Activated CD4-positive, alpha-beta T cell treated with anti-CD3 and anti-CD28 coated beads for 1 hour (primary cell): ENCODE results near the gene HDDC3.

Source experiments
- DNase-seq: peaks from one replicate; pipeline ENCODE4 v3.0.0-alpha.2; 2020

HDDC3 gene

DNA sequence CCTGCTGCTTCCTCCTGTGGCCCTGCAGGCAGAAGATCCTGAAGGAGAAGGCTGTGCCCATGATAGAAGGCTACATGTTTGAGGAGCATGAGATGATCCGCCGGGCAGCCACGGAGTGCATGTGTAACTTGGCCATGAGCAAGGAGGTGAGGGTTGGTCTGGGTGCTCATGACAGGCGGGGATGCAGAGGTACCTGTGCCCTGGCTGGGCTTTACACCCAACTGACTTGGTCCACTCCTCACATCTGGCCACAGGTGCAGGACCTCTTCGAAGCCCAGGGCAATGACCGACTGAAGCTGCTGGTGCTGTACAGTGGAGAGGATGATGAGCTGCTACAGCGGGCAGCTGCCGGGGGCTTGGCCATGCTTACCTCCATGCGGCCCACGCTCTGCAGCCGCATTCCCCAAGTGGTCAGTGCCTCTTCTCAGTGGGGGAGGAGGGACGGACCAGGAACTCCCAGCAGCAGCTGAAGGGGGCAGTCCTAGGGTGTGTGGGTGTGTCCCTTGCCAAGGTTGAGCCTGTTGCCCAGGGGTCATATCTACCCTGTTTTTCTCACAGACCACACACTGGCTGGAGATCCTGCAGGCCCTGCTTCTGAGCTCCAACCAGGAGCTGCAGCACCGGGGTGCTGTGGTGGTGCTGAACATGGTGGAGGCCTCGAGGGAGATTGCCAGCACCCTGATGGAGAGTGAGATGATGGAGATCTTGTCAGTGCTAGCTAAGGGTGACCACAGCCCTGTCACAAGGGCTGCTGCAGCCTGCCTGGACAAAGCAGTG, 20.7 kb upstream of the HDDC3 start:
- DNase-seq: no peak

- no peak for DNase-seq
Measured at GRCh38 chr15:90950676-90951075, 18.3 kb upstream of the HDDC3 start.

GRCh38 chr15:90949979-90950675, 17.8 kb upstream of the HDDC3 start:
- DNase-seq: no peak

DNA sequence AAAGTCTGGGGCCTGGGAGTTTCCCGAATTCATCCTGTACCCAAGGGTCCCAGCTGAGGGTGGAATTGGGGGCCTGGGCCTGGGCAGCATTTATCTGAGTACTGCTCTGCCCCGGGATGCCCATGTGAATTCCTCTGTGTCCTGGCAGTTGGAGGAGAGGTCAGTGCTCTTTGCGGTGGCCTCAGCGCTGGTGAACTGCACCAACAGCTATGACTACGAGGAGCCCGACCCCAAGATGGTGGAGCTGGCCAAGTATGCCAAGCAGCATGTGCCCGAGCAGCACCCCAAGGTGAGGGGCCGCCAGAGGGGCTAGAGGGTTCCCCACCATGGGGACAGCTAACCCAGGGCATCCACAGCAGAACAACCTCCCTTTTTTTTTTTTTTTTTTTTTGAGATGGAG, 16.2 kb upstream of the HDDC3 start:
- DNase-seq: no peak

GRCh38 chr15:90947577-90948357, 15.4 kb upstream of the HDDC3 start:
- no peak for DNase-seq

DNA sequence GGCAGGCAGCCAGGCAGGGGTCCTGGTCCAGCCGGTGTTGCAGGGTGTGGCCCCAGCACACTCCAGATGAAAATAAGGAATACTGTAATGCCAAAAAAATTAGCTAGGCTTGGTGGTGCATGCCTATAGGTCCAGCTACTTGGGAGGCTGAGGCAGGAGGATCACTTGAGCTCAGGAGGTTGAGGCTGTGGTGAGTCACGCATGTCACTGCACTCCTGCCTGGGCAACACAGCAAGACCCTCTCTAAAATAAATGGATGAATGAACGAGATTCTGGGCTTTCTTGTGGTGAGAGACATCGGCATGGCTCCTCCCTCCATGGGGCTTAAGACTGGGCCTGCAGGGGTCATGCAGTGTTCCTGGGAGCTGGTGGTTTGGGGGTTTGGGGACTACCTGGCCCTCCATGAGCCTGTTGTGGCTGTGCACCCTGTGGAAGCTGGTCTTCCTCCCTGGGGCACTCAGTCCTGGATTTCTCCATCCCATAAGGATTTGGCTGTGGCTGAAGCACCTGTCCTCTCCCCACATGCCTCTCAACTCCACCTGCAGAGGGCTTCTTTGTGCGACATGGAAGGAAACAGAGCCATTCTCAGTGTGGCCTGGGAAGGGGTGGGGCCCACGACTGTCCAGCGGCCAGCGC, 14.7 kb upstream of the HDDC3 start:
- no peak for DNase-seq

GRCh38 chr15:90946538-90946937, 14.2 kb upstream of the HDDC3 start:
- no peak for DNase-seq

GRCh38 chr15:90945091-90945490, 12.7 kb upstream of the HDDC3 start:
- DNase-seq: no peak

DNA sequence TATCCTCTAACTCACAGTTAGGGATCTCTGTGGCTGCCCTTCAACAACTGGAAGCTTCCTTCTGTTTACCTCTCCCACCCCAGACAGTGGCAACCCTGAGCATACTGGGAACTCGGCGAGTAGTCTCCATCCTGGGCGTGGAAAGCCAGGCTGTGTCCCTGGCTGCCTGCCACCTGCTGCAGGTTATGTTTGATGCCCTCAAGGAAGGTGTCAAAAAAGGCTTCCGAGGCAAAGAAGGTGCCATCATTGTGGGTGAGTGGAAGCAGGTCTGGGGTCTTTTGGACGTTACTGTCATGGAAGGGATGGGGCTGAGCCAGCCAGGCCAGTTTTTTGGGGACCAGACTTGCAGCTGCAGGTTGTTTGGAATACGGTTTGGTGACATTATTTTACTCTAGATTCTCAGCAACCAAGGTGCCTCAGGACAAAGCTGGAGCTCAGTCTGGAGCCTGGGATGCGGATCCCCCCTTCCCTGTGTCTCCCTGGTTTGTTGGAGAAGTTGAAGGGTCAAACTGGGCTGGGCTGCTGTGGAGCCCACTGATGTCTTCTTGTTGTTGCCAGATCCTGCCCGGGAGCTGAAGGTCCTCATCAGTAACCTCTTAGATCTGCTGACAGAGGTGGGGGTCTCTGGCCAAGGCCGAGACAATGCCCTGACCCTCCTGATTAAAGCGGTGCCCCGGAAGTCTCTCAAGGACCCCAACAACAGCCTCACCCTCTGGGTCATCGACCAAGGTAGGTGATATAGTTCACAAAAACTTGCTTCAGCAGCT, 10.2 kb upstream of the HDDC3 start:
- DNase-seq: no peak

DNA sequence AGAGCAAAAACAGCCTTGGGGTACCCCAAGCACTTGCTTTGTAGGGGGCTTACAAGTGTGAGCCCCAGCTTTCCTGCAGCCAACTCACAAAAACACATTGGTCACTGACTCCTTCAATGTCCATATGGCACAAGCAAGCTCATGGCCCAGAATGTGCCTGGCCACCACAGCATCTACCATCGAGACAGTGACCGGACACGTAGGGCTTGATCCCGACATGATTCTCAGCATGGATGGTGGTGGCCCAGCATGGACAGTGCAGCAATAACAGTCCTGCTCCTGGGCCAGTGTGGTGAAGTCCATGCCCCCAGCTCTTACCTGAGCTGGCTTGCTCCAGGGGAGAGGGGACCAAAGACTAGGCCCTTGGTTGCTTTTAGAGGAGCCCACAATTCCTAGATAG, 8.7 kb upstream of the HDDC3 start:
- DNase-seq: no peak

GRCh38 chr15:90939756-90940155, 7.4 kb upstream of the HDDC3 start:
- no peak for DNase-seq

DNA sequence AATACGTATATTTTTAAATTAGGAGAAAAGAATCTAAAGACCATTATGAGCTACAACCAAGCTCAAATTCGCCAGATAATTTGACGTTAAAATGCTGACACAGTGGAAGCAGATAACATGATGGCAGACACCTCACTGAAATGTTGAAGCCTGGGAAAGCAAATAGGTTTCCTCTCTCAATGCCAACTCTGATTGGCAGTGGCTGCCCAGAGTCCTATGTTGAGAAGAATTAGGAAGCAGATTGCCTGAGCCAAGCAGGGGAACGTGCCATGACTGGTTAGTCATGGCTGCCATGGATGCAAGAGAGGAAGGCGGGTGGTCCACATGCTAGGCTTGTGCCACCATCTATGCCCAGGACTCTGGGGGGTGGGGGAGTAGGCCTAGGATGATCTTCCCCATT, 5.9 kb upstream of the HDDC3 start:
- DNase-seq: no peak

- DNase-seq: no peak
Measured at GRCh38 chr15:90936823-90937222, 4.5 kb upstream of the HDDC3 start.

- peak; percentile 93 for DNase-seq
Measured at GRCh38 chr15:90934949-90935751, 2.8 kb upstream of the HDDC3 start, which contains the start of gene UNC45A. UNC45A (plus strand) TSS chr15:90935285; CDS start chr15:90935325, 40 bp downstream.

GRCh38 chr15:90934256-90934948, 2.1 kb upstream of the HDDC3 start:
- peak; percentile 68 for DNase-seq

- DNase-seq: no peak
Measured at GRCh38 chr15:90933301-90933700, 952 bp upstream of the HDDC3 start.

DNA sequence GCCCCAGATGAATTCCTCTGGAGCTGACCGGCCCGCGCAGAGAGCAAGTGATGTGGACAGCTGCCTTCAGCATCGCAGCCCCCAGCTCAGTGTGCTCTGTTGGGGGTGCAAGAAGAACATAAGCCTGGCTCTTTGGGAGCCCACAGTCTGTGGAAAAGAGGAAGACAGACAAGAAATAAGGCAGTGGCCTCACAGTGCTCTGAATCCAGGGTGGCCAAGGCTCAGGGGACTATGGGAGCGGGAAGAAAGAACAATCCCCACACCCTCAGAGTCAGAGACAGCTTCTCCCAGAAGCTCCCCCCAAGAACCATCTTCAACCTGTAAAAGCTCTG, 277 bp upstream of the HDDC3 start:
- no peak for DNase-seq

GRCh38 chr15:90931575-90931827, 848 bp downstream of the HDDC3 start:
- DNase-seq: no peak

- no peak for DNase-seq
Measured at GRCh38 chr15:90930861-90931574, 1.3 kb downstream of the HDDC3 start.

DNA sequence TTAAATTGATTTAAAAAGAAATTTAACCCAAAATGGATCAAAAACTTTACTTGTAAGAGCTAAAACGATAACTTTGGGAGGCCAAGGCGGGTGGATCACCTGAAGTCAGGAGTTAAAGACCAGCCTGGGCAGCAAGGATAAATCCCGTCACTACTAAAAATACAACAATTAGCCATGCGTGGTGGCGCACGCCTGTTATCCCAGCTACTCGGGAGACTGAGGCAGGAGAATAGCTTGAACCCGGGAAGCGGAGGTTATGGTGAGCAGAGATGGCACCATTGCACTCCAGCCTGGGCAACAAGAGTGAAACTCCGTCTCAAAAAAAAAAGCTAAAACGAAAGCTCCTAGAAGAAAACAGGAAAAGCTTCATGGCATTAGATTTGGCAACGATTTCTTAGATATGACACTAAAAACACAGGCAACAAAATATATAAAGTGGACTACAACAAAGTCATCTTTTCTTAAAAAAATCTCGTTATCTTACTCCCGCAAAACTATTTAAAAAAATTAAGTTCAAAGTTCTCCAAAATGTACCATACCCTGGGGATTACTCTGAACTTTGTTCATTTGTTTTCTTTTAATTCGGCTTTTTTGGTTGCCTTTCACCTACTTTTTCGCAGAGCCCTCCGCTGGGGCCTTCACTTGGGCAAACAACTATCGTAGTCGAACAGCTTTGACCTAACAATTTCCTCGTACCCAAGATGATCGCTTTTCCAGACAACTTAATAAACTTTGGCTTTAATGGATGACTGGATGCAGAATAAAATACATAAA, 2.9 kb downstream of the HDDC3 start:
- no peak for DNase-seq
